Stimulated activated naive CD8-positive, alpha-beta T cell treated with anti-CD3 and anti-CD28 coated beads, Interleukin-15, amount 100 ng/mL, for 72 hours (primary cell): ENCODE results near the gene CYP2S1.
A peak's percentile ranks its signal among the peaks of the same experiment; 100 is the strongest.
"Not testable (repeated sequence)": the region's sequence is repeated elsewhere in the genome, so short reads cannot be mapped to it uniquely, and the experiment has no call there.

Experiments
- ATAC-seq: fragments of 150-1000 bp; cut with Tn5 transposase; 2 replicates; pipeline ENCODE4 v1.10.0; 2021; ENCODE audit warnings: mild to moderate bottlenecking, moderate library complexity
- DNase-seq, 2 donors: peaks; one replicate each; pipeline ENCODE4 v3.0.0; 2021 to 2022
- H3K27ac Mint-ChIP-seq, 2 donors: one replicate each; pipeline ENCODE4 v1.8.0; 2022; ENCODE audit warnings: mild to moderate bottlenecking in 2 of 2, mixed read lengths in 2 of 2, moderate library complexity in 2 of 2
- H3K27me3 Mint-ChIP-seq: one replicate; pipeline ENCODE4 v1.8.0; 2022; ENCODE audit warnings: mixed read lengths
- H3K4me1 Mint-ChIP-seq: one replicate; pipeline ENCODE4 v1.8.0; 2022; ENCODE audit warnings: mild to moderate bottlenecking, mixed read lengths
- H3K4me3 Mint-ChIP-seq, 2 donors: one replicate each; pipeline ENCODE4 v1.8.0; 2022; ENCODE audit warnings: mild to moderate bottlenecking in 2 of 2, mixed read lengths in 2 of 2, moderate library complexity in 1 of 2
- H3K9me3 Mint-ChIP-seq, 2 donors: one replicate each; pipeline ENCODE4 v1.8.0; 2022; ENCODE audit warnings: mixed read lengths in 2 of 2

CYP2S1 gene

DNA sequence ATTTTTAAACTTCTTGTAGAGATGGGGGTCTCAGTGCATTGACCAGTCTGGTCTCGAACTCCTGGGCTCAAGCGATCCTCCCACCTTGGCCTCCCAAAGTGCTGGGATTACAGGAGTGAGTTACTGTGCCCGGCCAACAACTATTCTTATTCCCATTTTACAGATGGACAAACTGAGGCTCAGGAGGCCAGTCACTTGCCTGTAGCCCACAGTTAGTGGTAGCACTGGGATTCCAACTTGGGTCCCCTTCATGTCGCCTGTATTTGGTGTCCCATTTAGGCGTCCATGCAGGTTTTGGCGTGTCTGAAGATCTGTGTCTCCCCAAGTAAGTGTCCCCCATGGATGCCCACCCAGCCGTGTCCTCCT is 25.2 kb downstream of the CYP2S1 start:
- peaks cover 67% of the 10 kb centered on the region for H3K27me3 Mint-ChIP-seq
- peaks cover 21% of the 10 kb centered on the region for H3K4me1 Mint-ChIP-seq
- H3K4me3 Mint-ChIP-seq = no peak overlapping the region
- H3K9me3 Mint-ChIP-seq = no peaks in the 10 kb centered on the region
- no peak for ATAC-seq
- peak overlapping the region; percentile 19 to 22 for H3K27ac Mint-ChIP-seq
- no peak for DNase-seq

GRCh38 chr19:41218615-41219507 is 25.8 kb downstream of the CYP2S1 start, which contains the start of gene AXL:
AXL (plus strand) TSS chr19:41219223; CDS start chr19:41219393, 170 bp downstream.
- no peaks in the 10 kb centered on the region for H3K9me3 Mint-ChIP-seq
- peak; percentile 52 for ATAC-seq
- peak within 1 kb of the TSS; percentile 22 to 29 for H3K27ac Mint-ChIP-seq
- peak within 1 kb of the TSS in 1 of 2 donors; percentile 36 for H3K4me3 Mint-ChIP-seq
- no peak for DNase-seq
- H3K27me3 Mint-ChIP-seq = peaks cover 69% of the 10 kb centered on the region
- H3K4me1 Mint-ChIP-seq = peaks cover 27% of the 10 kb centered on the region

DNA sequence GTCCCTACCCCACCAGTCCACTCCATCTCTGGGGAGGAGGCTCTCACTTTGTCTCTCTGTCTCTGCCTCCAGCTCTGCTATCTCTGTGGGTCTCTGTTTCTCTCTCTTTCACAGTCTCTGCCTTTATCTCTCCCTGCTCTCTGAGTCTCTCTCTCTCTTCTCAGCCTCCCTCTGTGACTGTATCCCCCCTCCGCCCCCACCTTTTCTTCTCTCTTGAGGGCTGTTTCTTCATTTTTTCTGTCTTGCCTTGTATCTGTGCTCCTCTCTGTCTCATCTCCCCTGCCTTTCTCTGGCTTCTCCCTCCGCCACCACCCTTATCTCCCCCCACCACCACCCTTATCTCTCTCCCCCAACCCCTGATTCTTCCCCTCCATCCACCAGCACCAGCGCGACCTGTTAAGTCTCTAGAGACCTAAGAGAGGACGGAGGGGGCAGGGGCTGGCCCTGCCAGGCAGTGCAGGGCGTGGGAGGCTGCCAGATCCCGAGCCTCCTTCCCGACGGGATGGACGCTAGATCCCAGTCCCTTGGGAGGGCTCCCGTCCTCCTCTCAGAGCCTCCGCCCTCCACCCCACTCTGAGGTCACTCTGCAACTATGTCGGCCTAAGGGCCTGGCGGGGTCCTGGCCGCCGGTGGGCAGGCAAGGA is 27.0 kb downstream of the CYP2S1 start:
- Mint-ChIP-seq H3K9me3 (no peaks in the 10 kb centered on the region), H3K27ac (peak overlapping the region in 1 of 2 donors; percentile 29), H3K4me3 (no peak overlapping the region), H3K27me3 (peaks cover 69% of the 10 kb centered on the region), H3K4me1 (peaks cover 37% of the 10 kb centered on the region)
- ATAC-seq = peak; percentile 10
- no peak for DNase-seq

DNA sequence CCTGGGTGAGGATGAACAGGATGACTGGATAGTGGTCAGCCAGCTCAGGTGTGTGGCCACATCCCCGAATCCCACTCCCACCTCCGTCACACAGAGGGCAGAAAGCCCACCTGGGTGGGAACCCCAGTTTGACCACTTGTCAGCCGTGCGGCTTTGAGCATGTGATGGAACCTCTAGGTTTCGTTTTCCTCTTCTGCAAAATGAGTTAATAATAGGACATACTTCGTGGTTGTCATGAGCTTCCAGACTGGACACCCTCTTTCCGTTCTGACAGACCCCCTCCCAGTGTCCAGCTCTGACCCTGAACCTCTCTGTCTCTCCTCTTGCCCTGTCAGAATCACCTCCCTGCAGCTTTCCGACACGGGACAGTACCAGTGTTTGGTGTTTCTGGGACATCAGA is 27.8 kb downstream of the CYP2S1 start:
- Mint-ChIP-seq H3K4me3 (no peak overlapping the region), H3K27me3 (peaks cover 74% of the 10 kb centered on the region), H3K4me1 (peaks cover 42% of the 10 kb centered on the region), H3K9me3 (no peaks in the 10 kb centered on the region), H3K27ac (no peak overlapping the region)
- DNase-seq = no peak
- ATAC-seq = no peak

DNA sequence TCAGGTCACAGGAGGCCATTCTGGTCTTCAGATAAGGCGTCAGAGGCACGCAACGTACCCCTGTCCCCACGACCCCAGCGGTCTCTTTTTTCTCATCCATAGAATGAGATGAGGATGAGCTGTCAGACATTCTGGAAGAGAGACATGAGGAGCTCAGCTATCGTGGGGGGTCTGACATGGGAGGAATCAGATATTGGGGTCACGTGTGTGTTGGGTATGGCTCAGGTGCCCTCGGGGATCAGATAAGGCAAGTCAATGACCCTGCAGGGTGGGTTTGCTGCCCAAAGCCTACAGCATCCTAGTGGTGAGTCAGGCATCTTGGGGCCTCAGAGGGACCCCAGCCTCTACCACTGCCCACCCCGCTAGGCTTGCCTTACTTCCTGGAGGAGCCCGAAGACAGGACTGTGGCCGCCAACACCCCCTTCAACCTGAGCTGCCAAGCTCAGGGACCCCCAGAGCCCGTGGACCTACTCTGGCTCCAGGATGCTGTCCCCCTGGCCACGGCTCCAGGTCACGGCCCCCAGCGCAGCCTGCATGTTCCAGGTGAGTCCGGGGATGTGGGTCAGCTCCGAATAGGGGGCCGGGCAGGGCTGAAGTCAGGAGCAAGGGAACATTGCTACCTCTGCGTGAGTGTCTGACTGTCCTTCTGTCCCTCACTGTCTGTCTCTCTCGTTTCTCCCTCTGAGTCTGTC is 28.6 kb downstream of the CYP2S1 start:
- peaks cover 69% of the 10 kb centered on the region for H3K27me3 Mint-ChIP-seq

DNA sequence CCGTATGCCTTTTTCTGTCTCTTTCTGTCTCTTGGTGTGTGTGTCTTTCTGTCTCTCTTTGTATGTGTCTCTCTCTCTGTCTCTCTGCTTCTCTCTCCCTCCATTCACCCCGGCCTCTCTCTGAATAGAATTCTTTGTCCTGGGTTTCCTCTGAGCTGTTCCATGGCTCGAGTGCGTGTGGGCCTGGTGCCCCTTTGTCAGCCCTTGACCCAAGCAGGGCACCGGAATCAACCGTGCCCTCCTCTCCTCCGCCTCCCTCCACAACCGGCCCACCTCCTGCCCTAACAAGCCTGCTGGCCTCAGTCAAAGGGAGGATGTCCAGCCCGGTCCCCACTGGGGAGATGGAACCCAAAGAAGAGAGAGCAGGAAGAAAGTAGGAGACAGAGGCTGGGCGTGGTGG is 29.2 kb downstream of the CYP2S1 start:
- peaks cover 63% of the 10 kb centered on the region for H3K27me3 Mint-ChIP-seq
- DNase-seq (no peak), ATAC-seq (no peak)
- no peaks in the 10 kb centered on the region for H3K9me3 Mint-ChIP-seq
- peaks cover 53% of the 10 kb centered on the region for H3K4me1 Mint-ChIP-seq
- H3K27ac Mint-ChIP-seq = no peak overlapping the region
- no peak overlapping the region for H3K4me3 Mint-ChIP-seq

More for the DNA sequence above, 28.6 kb downstream of the CYP2S1 start:
- ATAC-seq (no peak), DNase-seq (no peak)
- peaks cover 47% of the 10 kb centered on the region for H3K4me1 Mint-ChIP-seq
- H3K27ac Mint-ChIP-seq = no peak overlapping the region
- H3K9me3 Mint-ChIP-seq = no peaks in the 10 kb centered on the region
- H3K4me3 Mint-ChIP-seq = no peak overlapping the region

GRCh38 chr19:41223431-41224234 is 30.6 kb downstream of the CYP2S1 start:
- H3K4me1 Mint-ChIP-seq = peaks cover 50% of the 10 kb centered on the region
- ATAC-seq (no peak), DNase-seq (no peak)
- no peak overlapping the region for H3K4me3 Mint-ChIP-seq
- peak overlapping the region in 1 of 2 donors; percentile 2 for H3K27ac Mint-ChIP-seq
- H3K9me3 Mint-ChIP-seq = no peaks in the 10 kb centered on the region
- H3K27me3 Mint-ChIP-seq = peaks cover 49% of the 10 kb centered on the region

- Mint-ChIP-seq H3K9me3 (no peaks in the 10 kb centered on the region), H3K4me3 (no peak overlapping the region), H3K27me3 (peaks cover 39% of the 10 kb centered on the region), H3K27ac (no peak overlapping the region), H3K4me1 (peaks cover 42% of the 10 kb centered on the region)
- DNase-seq (no peak), ATAC-seq (no peak)
Measured at GRCh38 chr19:41224632-41225031, 31.6 kb downstream of the CYP2S1 start.

DNA sequence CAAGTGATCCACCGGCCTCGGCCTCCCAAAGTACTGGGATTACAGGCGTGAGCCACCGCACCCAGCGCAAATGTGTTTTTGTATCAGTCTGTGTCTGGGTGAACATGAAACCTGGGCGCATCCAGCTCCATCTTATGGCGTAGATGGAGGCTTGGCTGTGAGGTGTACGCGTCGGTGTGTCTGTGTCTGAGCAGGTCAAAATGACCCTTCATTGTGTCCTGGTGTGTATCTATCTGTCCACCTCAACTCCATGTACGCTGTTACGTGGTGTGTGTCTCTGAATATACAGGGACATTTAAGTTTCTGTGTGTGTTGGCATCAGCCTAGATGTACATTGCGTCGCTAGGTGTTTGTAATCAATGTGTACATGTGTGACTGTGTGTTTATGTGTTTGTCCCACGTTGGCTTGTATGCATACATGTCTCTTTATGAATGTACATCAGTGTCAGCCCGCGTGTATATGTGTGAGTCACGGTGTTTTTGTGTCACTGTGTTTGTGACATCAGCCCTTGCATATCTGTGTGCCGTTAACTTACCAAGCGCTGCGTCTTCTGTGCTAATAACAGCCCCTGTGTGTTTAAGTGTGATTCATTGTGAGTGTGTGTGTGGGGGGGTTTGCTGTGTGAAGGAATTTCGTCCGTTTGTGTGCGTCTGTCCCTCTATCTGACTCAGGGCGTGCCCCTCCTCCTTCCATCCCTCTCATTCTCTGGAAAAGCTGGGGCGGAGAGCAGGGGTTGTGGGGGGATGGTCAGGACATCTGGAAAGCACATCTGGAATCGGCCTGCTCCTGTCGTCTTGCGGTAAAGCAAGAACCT is 32.4 kb downstream of the CYP2S1 start:
- H3K9me3 Mint-ChIP-seq = no peaks in the 10 kb centered on the region
- ATAC-seq = peak; percentile 79
- peaks cover 31% of the 10 kb centered on the region for H3K27me3 Mint-ChIP-seq
- DNase-seq = peak in 1 of 2 donors; percentile 49
- H3K4me3 Mint-ChIP-seq = peak overlapping the region; percentile 78
- peaks cover 37% of the 10 kb centered on the region for H3K4me1 Mint-ChIP-seq
- H3K27ac Mint-ChIP-seq = peak overlapping the region; percentile 64 to 80

GRCh38 chr19:41226053-41226873 is 33.2 kb downstream of the CYP2S1 start:
- Mint-ChIP-seq H3K9me3 (no peaks in the 10 kb centered on the region), H3K27me3 (peaks cover 23% of the 10 kb centered on the region), H3K27ac (peak overlapping the region; percentile 6 to 28), H3K4me3 (peak overlapping the region; percentile 78 to 81), H3K4me1 (peaks cover 37% of the 10 kb centered on the region)
- peak; percentile 24 to 27 for DNase-seq
- ATAC-seq = peak; percentile 41

DNA sequence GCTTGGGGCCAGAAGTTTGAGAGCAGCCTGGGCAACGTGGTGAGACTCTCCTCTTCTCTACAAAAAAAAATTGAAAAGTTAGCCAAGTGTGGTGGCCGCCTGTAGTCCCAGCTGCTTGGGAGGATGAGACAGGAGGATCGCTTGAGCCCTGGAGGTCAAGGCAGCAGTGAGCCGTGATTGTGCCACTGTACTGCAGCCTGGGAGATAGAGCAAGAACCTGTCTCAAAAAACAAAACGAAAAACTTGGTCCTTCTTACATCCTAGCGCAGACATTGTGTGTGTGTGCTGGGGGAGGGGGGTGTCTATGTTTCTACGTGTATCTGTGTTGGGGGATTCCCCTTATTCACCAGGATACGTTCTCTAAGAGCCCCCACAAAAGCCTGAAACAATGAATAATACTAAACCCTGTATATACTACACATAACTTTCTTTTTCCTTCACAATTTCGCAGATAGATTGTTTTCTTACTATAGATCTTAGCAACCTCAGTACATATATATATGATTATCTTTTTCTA is 33.9 kb downstream of the CYP2S1 start:
- Mint-ChIP-seq H3K27ac (no peak overlapping the region), H3K9me3 (no peaks in the 10 kb centered on the region), H3K27me3 (peaks cover 19% of the 10 kb centered on the region), H3K4me1 (peaks cover 37% of the 10 kb centered on the region), H3K4me3 (peak overlapping the region; percentile 78 to 81)
- no peak for DNase-seq
- ATAC-seq = peak; percentile 62

GRCh38 chr19:41228486-41228885 is 35.5 kb downstream of the CYP2S1 start:
- Mint-ChIP-seq H3K4me1 (peaks cover 31% of the 10 kb centered on the region), H3K27me3 (peaks cover 5% of the 10 kb centered on the region), H3K27ac (no peak overlapping the region), H3K9me3 (no peaks in the 10 kb centered on the region), H3K4me3 (no peak overlapping the region)
- DNase-seq = no peak
- no peak for ATAC-seq

DNA sequence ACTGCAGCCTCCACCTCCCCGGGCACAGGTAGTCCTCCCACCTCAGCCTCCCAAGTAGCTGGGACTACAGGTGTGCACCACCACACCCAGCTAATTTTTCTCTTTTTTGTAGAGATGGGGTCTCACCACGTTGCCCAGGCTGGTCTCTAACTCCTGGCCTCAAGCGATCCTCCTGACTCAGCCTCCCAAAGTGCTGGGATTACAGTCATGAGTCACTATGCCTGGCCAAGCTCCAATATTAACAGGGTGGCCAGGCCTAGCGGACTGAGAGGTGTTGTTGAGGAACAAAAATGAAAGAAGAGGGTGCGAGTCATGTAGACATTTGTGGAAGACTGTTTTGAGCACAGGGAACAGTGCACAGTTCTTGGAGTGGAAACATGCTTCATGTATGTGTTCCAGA is 36.3 kb downstream of the CYP2S1 start:
- peaks cover 22% of the 10 kb centered on the region for H3K4me1 Mint-ChIP-seq
- ATAC-seq, H3K4me3 Mint-ChIP-seq, H3K27me3 Mint-ChIP-seq, H3K27ac Mint-ChIP-seq, DNase-seq, H3K9me3 Mint-ChIP-seq: not testable (repeated sequence)
